Endothelial cell of umbilical vein (primary cell): ENCODE data around the gene ZNF687. TPM values are rescaled to one million over a fixed set of nuclear protein-coding genes. Genes with fewer than 3 reads are reported as not detected.

ENCODE experiments used
- BruUV-seq: library from RNA; stranded (reverse); fragments of 400-500 nt; replicated peaks from 2 replicates; lab custom pipeline; 2021; lab: Mats Ljungman, UMichigan
- CTCF ChIA-PET: fragments of 300-600, 350-600 bp; sonication (Branson Sonifier 250); formaldehyde crosslinking; loops from one replicate; lab custom pipeline; 2021; ENCODE audit warnings: antibody characterized with exemption, inconsistent platforms; lab: Charles Lee
- POLR2A ChIA-PET: fragments of 300-600, 350-600 bp; sonication (Branson Sonifier 250); formaldehyde crosslinking; loops from one replicate; lab custom pipeline; 2021; ENCODE audit warnings: antibody characterized with exemption, inconsistent platforms; lab: Charles Lee
- DNase-seq: peaks from one replicate; pipeline ENCODE4 v3.0.0-alpha.2; 2011; ENCODE audit warnings: low read depth, low spot score
- FAIRE-seq: peaks from 2 replicates; lab custom pipeline; 2011; peaks lifted over from hg19 to GRCh38; lab: Jason Lieb, UNC
- H2AFZ ChIP-seq: 2 replicates; pipeline ENCODE4 v1.6.0; 2012; ENCODE audit warnings: low read depth, low read length, control low read depth, inconsistent platforms
- H3K27ac ChIP-seq: 2 replicates; pipeline ENCODE4 v1.5.1; 2011; ENCODE audit warnings: low read depth, mild to moderate bottlenecking, control low read depth, low read length, moderate library complexity; ENCODE audit not compliant: insufficient read depth
- H3K27me3 ChIP-seq, 2 experiments: 2 replicates each; pipeline versions ENCODE4 v1.6.0 to v1.6.1; 2011; ENCODE audit warnings: low read length in 2 of 2, mixed read lengths in 1 of 2; ENCODE audit not compliant: control insufficient read depth in 2 of 2, insufficient read depth in 2 of 2
- H3K36me3 ChIP-seq, 2 experiments: 2 replicates in 1 of 2; 3 replicates in 1 of 2; pipeline ENCODE4 v1.5.1; 2011; ENCODE audit warnings: low read length in 2 of 2, mild to moderate bottlenecking in 1 of 2, moderate library complexity in 1 of 2; ENCODE audit not compliant: control insufficient read depth in 2 of 2, insufficient read depth in 2 of 2; ENCODE audit errors: extremely low read depth in 1 of 2
- H3K4me1 ChIP-seq: 3 replicates; pipeline ENCODE4 v1.5.1; 2011; ENCODE audit warnings: mild to moderate bottlenecking, low read length; ENCODE audit not compliant: control insufficient read depth, insufficient read depth; ENCODE audit errors: extremely low read depth
- H3K4me2 ChIP-seq: 2 replicates; pipeline ENCODE4 v1.6.1; 2011; ENCODE audit warnings: low read length, control low read depth, mixed read lengths; ENCODE audit not compliant: insufficient read depth
- H3K4me3 ChIP-seq, 3 experiments: fragments of 200-600 bp in 1 of 3; sonication (generic), shearing (Covaris generic) in 1 of 3; replicated peaks in 1 of 3; 2 replicates each; pipeline ENCODE4 v1.5.1; 2011 to 2016; ENCODE audit warnings: control low read depth in 3 of 3, low read length in 3 of 3, mild to moderate bottlenecking in 2 of 3, inconsistent platforms in 1 of 3, low read depth in 1 of 3, moderate library complexity in 1 of 3; ENCODE audit not compliant: insufficient read depth in 1 of 3
- H3K79me2 ChIP-seq: 2 replicates; pipeline ENCODE4 v1.6.0; 2012; ENCODE audit warnings: low read length, inconsistent platforms; ENCODE audit not compliant: control insufficient read depth, insufficient read depth
- H3K9ac ChIP-seq: replicated peaks from 2 replicates; pipeline ENCODE3; 2011; ENCODE audit warnings: low read length, control low read depth; ENCODE audit not compliant: insufficient read depth; ENCODE audit errors: extremely low read depth
- H3K9me1 ChIP-seq: replicated peaks from 3 replicates; pipeline ENCODE4 v1.6.0; 2011; ENCODE audit warnings: mild to moderate bottlenecking, low read length; ENCODE audit not compliant: control insufficient read depth, insufficient read depth; ENCODE audit errors: extremely low read depth
- H3K9me3 ChIP-seq: replicated peaks from 2 replicates; pipeline ENCODE4 v1.5.1; 2012; ENCODE audit warnings: low read length, inconsistent platforms; ENCODE audit not compliant: control insufficient read depth, insufficient read depth
- H4K20me1 ChIP-seq: replicated peaks from 2 replicates; pipeline ENCODE3; 2011; ENCODE audit warnings: mild to moderate bottlenecking, low read length; ENCODE audit not compliant: control insufficient read depth, insufficient read depth; ENCODE audit errors: extremely low read depth
- EZH2 ChIP-seq: IDR thresholded peaks from 2 replicates; pipeline ENCODE4 v1.6.1; 2012; ENCODE audit warnings: borderline replicate concordance, low read depth, mild to moderate bottlenecking, moderate library complexity, low read length, inconsistent platforms; ENCODE audit not compliant: severe bottlenecking
- FOS ChIP-seq: IDR thresholded peaks from 2 replicates; pipeline ENCODE4 v1.6.1; 2011; ENCODE audit warnings: mild to moderate bottlenecking, low read length, moderate library complexity, borderline replicate concordance; ENCODE audit not compliant: insufficient read depth
- GATA2 ChIP-seq: IDR thresholded peaks from 2 replicates; pipeline ENCODE4 v1.7.0; 2011; ENCODE audit warnings: low read depth, mild to moderate bottlenecking, moderate library complexity, mixed read lengths, low read length; ENCODE audit not compliant: insufficient read length, insufficient read depth
- JUN ChIP-seq: IDR thresholded peaks from 2 replicates; pipeline ENCODE4 v1.6.1; 2011; ENCODE audit warnings: borderline replicate concordance, low read depth; ENCODE audit not compliant: insufficient read length, insufficient read depth
- MYC ChIP-seq: IDR thresholded peaks from one replicate; pipeline ENCODE4 v1.6.1; 2011; ENCODE audit warnings: mild to moderate bottlenecking, low read depth, low read length
- POLR2A ChIP-seq: IDR thresholded peaks from 2 replicates; pipeline ENCODE4 v1.6.1; 2012; ENCODE audit warnings: low read depth, mild to moderate bottlenecking, control low read depth, low read length
- POLR2AphosphoS5 ChIP-seq: IDR thresholded peaks from 2 replicates; pipeline ENCODE4 v1.6.1; 2012; ENCODE audit warnings: low read depth, mild to moderate bottlenecking, control low read depth, low read length, moderate library complexity; ENCODE audit not compliant: insufficient read depth
- dilution Hi-C: fragments of 300-500 bp; cut with MboI; formaldehyde crosslinking; loops from one replicate; pipeline ENCODE4 v1.15.0; 2019; ENCODE audit warnings: low sequenced_read_pairs; ENCODE audit not compliant: extremely low pct_ligation_motif_present
- intact Hi-C: fragments of 100-400 bp; cut with micrococcal nuclease; formaldehyde crosslinking; loops from one replicate; pipeline ENCODE4 v1.10.0; 2022
- polyA plus RNA-seq, 4 experiments: library from polyadenylated mRNA; depleted of rRNA in 3 of 4; stranded (reverse) in 3 of 4; unstranded in 1 of 4; fragments of >200 nt; gene quantifications; 2 replicates each; pipeline versions ENCODE4 v1.2.1 to v1.2.3, GENCODE V29; 2011 to 2012; ENCODE audit warnings: missing spikeins in 1 of 4
- total RNA-seq: library from RNA; stranded (reverse); gene quantifications from 2 replicates; pipeline ENCODE4 v1.2.3, GENCODE V29; 2021
- TF ChIP-seq, protein P1 (sequence below): IDR thresholded peaks from 2 replicates; pipeline ENCODE4 v1.6.1; 2011; ENCODE audit not compliant: insufficient read depth, insufficient read length
- TF ChIP-seq, protein P2 (sequence below), 2 donors: IDR thresholded peaks; 1 replicate in 1 of 2; 2 replicates in 1 of 2; pipeline ENCODE4 v1.5.1; 2011; ENCODE audit warnings: low read length in 2 of 2, mild to moderate bottlenecking in 2 of 2, moderate library complexity in 2 of 2, control low read depth in 1 of 2, inconsistent platforms in 1 of 2, low read depth in 1 of 2; ENCODE audit not compliant: insufficient read depth in 1 of 2; ENCODE audit errors: extremely low read depth in 1 of 2

ZNF687 gene
- total and polyA plus RNA-seq, 2 donors (not counting 3 experiments of a cell fraction or from before 2014, with no cell fraction given), result 17.9 to 20.1 TPM

DNA sequence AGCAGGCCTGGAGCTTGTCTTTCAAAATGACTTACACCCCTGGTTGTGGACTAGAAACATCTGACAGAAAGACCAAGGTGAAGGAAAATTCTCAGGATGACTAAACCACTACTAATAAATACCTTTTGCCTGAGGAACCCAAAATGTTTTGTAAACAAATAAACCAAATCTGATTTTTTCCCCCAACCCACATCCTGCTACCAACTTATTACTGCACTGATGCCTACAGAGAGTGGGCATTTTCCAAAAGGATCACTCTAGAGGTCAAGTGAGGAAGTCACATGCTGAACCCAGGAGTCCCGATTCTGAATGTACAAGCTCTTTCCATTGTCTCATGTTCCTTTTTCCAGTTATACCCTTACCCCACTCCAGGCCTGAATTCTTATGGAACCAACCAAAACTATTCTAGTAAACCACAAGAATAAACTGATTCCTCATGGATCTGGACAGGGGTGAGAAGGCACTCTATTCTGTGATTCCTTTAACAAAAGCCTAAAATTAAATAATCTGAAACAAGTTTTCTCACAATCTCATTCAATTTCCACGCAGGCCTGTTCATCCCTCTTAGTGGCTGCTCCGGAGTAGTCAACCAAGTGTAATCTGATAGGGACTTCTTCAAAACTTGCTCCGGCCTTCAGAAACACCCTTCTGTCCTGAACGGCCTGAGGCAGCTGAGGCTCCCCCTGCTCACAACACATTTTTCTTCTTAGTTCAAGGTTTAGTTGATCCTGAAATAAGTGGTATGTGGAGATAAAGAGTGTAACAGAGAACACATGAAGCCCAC lies 43.7 kb downstream of the ZNF687 start:
- CTCF ChIA-PET, result interaction anchor here (0.8 to 5.9 kb wide), 8 partner anchors 10 to 93 kb away, joined by 3 to 103 read pairs (median 4); no protein-coding TSS in a partner anchor
- no peaks in the 10 kb centered on the region for H3K9me1 ChIP-seq
- peaks cover 30% of the 10 kb centered on the region for H3K79me2 ChIP-seq
- peaks cover 22% of the 10 kb centered on the region for H3K4me1 ChIP-seq
- no peaks in the 10 kb centered on the region for H3K9me3 ChIP-seq
- H2AFZ ChIP-seq, result no peak overlapping the region
- H3K27ac ChIP-seq, result no peak overlapping the region
- no peaks in the 10 kb centered on the region for H3K27me3 ChIP-seq
- TSS peak; percentile 41 for BruUV-seq
- H3K4me2 ChIP-seq, result peak overlapping the region; percentile 79
- H3K9ac ChIP-seq, result peak overlapping the region; percentile 97
- intact Hi-C loops, result loop anchor here (2.0 to 5.0 kb wide), 3 partner anchors 15 to 129 kb away; partner anchors contain the start of gene PIP5K1A
- FAIRE-seq (peak; percentile 12), DNase-seq (no peak)
- peaks cover 0 to 3% of the 10 kb centered on the region in 2 experiments for H3K36me3 ChIP-seq
- TF ChIP-seq POLR2AphosphoS5, result no peak
- TF ChIP-seq EZH2, result no peak
- no peak for TF ChIP-seq GATA2
- TF ChIP-seq, protein P1, sequence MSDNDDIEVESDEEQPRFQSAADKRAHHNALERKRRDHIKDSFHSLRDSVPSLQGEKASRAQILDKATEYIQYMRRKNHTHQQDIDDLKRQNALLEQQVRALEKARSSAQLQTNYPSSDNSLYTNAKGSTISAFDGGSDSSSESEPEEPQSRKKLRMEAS, result no peak
- TF ChIP-seq JUN, result no peak
- no peak for TF ChIP-seq FOS
- no peak for TF ChIP-seq POLR2A
- TF ChIP-seq, protein P2, sequence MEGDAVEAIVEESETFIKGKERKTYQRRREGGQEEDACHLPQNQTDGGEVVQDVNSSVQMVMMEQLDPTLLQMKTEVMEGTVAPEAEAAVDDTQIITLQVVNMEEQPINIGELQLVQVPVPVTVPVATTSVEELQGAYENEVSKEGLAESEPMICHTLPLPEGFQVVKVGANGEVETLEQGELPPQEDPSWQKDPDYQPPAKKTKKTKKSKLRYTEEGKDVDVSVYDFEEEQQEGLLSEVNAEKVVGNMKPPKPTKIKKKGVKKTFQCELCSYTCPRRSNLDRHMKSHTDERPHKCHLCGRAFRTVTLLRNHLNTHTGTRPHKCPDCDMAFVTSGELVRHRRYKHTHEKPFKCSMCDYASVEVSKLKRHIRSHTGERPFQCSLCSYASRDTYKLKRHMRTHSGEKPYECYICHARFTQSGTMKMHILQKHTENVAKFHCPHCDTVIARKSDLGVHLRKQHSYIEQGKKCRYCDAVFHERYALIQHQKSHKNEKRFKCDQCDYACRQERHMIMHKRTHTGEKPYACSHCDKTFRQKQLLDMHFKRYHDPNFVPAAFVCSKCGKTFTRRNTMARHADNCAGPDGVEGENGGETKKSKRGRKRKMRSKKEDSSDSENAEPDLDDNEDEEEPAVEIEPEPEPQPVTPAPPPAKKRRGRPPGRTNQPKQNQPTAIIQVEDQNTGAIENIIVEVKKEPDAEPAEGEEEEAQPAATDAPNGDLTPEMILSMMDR (IDR thresholded peaks at IDR 0.05; ENCODE audit: extremely low read depth in 1 of 2, insufficient read depth in 1 of 2, low read depth in 1 of 2, low read length in 2 of 2), result no peak
- no peak for TF ChIP-seq MYC
- POLR2A ChIA-PET, result no interaction called here
- no peaks in the 10 kb centered on the region for H4K20me1 ChIP-seq
- dilution Hi-C loops, result no loop called here
- peak overlapping the region in 2 of 3 experiments; percentile 63 to 86 for H3K4me3 ChIP-seq
